Epithelial cell of esophagus (primary cell): Measurements from ENCODE around the gene GRIK1.

Source experiments
- DNase-seq: peaks from one replicate; pipeline ENCODE4 v3.0.0; 2010; ENCODE audit warnings: low read depth
- H3K4me3 ChIP-seq: 2 replicates; pipeline ENCODE4 v1.5.1; 2011; ENCODE audit warnings: mild to moderate bottlenecking, low read length, control low read depth
- TF ChIP-seq, protein P1 (sequence below): IDR thresholded peaks from 2 replicates; pipeline ENCODE4 v1.5.1; 2011; ENCODE audit warnings: low read depth, mild to moderate bottlenecking, low read length, control low read depth, inconsistent platforms; ENCODE audit not compliant: insufficient read depth; ENCODE audit errors: missing control alignments

GRIK1 gene

DNA sequence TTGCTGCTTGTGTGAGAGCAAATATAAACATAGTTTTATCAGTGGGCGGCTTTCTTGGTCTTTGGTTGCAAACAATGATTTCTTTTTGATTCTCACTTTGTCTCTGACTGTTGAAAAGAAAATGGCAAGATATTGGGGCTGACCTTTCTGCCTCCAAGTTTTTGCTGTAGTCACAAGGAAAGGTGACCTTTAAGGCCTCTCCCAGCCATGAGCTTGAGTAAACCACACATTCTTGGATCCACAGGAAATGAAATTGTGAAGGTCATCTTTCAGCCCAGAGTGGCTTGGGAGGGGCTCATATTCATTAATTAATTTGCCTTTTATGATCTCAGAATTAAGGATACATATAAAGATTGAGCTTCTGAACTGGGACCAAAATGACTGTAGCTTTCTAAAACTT, 399.5 kb downstream of the GRIK1 start:
- TF ChIP-seq, protein P1, sequence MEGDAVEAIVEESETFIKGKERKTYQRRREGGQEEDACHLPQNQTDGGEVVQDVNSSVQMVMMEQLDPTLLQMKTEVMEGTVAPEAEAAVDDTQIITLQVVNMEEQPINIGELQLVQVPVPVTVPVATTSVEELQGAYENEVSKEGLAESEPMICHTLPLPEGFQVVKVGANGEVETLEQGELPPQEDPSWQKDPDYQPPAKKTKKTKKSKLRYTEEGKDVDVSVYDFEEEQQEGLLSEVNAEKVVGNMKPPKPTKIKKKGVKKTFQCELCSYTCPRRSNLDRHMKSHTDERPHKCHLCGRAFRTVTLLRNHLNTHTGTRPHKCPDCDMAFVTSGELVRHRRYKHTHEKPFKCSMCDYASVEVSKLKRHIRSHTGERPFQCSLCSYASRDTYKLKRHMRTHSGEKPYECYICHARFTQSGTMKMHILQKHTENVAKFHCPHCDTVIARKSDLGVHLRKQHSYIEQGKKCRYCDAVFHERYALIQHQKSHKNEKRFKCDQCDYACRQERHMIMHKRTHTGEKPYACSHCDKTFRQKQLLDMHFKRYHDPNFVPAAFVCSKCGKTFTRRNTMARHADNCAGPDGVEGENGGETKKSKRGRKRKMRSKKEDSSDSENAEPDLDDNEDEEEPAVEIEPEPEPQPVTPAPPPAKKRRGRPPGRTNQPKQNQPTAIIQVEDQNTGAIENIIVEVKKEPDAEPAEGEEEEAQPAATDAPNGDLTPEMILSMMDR = no peak
- no peak overlapping the region for H3K4me3 ChIP-seq
- DNase-seq = no peak

DNA sequence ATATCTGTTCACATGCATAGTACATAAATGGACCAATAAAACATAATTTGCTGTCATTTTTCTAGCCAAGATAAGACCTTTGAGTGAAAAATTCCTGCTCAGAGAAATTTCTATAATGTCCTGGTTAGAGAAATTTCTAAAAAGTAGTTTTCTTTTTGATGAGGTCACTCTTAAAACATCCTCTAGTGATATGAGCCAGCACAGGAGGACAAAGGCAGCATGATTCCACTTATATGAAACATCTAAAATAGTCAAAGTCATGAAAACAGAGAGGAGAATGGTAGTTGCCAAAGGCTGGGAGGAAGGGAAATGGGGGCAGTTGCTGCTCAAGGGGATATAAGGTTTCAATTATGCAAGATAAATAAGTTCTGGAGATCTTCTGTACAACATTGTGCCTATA, 401.7 kb downstream of the GRIK1 start:
- no peak for DNase-seq
- no peak overlapping the region for H3K4me3 ChIP-seq
- TF ChIP-seq, protein P1 = no peak

DNA sequence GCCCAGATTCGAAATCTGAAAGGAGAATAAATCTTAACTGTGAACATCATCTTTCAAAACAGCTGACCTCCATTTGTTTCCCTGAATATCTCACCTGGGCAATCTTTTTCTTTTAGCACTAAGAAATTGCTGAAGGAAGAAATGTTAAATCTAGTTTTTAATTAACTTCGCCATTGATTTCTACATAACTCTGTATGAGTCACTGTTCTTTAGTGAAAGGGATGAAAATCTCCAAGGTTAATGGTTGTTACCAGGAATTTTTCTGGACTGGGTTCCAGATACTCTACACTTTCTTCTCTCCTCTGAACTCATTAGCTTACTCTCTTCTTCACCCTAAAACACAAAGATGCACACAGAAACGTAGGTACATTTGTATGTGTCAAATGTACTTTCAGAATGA, 405.3 kb downstream of the GRIK1 start:
- no peak overlapping the region for H3K4me3 ChIP-seq
- no peak for DNase-seq
- TF ChIP-seq, protein P1 = no peak

DNA sequence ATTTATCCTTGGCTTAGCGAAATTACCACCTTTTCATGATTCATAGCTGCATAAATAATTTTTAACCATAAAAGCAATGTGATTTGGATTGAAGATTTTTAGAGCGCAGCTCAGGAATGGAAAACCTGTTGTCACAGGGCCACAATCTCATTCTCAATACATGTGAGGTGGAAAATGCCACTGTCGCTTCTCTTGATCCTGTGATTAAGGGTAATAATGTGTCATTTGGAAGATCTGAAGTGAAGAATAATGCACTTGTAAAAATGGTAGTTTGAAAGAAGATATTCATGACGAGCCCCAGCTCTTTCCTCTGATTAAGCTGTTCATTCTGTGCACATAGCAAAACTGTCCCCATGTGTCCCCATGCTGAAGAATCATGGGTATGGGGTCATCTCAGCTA, 410.7 kb downstream of the GRIK1 start:
- TF ChIP-seq, protein P1 = no peak
- no peak for DNase-seq
- no peak overlapping the region for H3K4me3 ChIP-seq

DNA sequence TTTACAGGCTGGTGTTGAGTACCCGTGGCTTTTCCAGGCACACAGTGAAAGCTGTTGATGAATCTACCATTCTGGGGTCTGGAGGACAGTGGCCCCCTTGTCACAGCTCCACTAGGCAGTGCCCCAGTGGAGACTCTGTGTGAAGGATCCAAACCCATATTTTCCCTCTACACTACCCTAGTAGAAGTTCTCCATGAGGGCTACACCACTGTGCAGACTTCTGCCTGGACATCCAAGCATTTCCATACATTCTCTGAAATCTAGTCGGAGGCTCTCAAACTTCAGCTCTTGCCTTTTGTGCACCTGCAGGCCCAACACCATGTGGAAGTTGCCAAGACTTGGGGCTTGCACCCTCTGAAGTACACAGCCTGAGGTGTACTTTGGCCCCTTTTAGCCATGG, 413.3 kb downstream of the GRIK1 start:
- TF ChIP-seq, protein P1 = no peak
- DNase-seq = no peak
- H3K4me3 ChIP-seq = no peak overlapping the region

DNA sequence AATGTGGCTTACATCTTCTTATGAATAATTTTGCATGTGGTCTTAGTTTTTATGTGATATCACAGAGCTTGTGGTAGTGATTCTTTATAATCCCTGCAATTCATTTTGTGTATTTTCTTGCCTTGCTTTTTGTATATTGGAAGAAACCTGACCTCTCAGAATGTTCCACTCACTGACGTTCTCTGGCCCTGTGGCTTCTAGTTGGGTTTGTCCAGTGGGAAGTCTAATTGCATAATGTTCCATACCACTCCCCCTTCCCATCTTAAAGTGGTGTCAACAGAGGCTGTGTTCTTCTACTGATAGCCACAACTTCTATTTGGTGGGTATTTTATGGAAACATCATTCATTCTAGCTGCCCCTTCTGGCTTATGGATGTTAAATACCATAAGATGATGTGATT, 415.7 kb downstream of the GRIK1 start:
- DNase-seq = no peak

DNA sequence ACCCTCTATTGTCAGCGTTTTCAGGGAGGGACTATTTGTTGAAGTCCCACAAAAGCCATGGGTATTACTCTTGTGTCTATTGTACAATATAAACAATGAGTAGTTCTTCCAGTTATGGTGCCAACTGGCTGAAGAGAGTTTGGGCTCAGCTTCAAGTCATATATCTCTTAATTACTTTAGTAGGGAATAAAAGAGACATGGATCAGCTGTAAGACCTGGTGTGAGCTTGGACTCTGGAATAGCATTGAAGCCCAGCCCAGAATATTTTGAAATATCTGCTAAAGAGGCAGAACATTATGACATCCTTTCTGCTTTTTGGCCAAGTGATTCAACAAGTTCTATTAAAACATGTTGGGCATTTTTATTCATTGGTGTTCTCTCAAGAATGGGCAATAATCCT, 416.1 kb downstream of the GRIK1 start:
- TF ChIP-seq, protein P1 = no peak
- no peak for DNase-seq

More for the DNA sequence above, 415.7 kb downstream of the GRIK1 start:
- H3K4me3 ChIP-seq = no peak overlapping the region
- TF ChIP-seq, protein P1 = no peak

More for the DNA sequence above, 416.1 kb downstream of the GRIK1 start:
- no peak overlapping the region for H3K4me3 ChIP-seq
